Panc1 (cell line): ENCODE measurements around the gene MYH11.

ENCODE experiments used
- POLR2AphosphoS5 ChIP-seq: IDR thresholded peaks from 2 replicates; pipeline ENCODE4 v1.6.1; 2012; ENCODE audit warnings: mild to moderate bottlenecking, low read depth, low read length, moderate library complexity
- TF ChIP-seq, protein P1 (sequence below): fragments of 450-650 bp; IDR thresholded peaks from 2 replicates; pipeline ENCODE4 v1.5.1; 2017; ENCODE audit warnings: mild to moderate bottlenecking
- TF ChIP-seq, protein P2 (sequence below), 2 experiments: IDR thresholded peaks; 2 replicates each; pipeline ENCODE4 v1.6.1; 2011 to 2012; ENCODE audit warnings: low read depth in 2 of 2, control low read depth in 1 of 2, low read length in 1 of 2, mild to moderate bottlenecking in 1 of 2, moderate library complexity in 1 of 2; ENCODE audit not compliant: insufficient read depth in 1 of 2

DNA sequence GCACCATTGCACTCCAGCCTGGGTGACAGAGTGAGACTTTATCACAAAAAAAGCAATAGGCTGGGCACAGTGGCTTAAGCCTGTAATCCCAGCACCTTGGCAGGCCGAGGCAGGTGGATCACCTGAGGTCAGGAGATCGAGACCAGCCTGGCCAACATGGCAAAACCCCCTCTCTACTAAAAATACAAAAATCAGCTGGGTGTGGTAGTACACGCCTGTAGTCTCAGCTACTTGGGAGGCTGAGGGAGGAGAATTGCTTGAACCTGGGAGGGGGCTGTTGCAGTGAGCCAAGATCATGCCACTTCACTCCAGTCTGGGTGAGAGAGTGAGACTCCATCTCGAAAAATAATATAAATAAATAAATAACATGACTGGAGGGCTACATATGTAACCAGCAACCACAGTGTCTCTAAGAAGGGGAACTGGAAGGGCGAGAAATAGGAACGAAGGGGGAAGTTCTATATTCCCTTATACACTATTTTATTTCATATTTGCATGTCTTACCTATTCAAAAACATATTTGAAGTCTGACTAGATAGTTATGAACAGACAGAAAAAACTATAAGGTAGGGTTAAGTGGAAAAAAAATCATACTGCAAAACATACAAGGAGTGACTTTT lies 25.9 kb downstream of the MYH11 start:
- TF ChIP-seq, protein P1, sequence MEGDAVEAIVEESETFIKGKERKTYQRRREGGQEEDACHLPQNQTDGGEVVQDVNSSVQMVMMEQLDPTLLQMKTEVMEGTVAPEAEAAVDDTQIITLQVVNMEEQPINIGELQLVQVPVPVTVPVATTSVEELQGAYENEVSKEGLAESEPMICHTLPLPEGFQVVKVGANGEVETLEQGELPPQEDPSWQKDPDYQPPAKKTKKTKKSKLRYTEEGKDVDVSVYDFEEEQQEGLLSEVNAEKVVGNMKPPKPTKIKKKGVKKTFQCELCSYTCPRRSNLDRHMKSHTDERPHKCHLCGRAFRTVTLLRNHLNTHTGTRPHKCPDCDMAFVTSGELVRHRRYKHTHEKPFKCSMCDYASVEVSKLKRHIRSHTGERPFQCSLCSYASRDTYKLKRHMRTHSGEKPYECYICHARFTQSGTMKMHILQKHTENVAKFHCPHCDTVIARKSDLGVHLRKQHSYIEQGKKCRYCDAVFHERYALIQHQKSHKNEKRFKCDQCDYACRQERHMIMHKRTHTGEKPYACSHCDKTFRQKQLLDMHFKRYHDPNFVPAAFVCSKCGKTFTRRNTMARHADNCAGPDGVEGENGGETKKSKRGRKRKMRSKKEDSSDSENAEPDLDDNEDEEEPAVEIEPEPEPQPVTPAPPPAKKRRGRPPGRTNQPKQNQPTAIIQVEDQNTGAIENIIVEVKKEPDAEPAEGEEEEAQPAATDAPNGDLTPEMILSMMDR = no peak
- no peak for TF ChIP-seq POLR2AphosphoS5
- TF ChIP-seq, protein P2, sequence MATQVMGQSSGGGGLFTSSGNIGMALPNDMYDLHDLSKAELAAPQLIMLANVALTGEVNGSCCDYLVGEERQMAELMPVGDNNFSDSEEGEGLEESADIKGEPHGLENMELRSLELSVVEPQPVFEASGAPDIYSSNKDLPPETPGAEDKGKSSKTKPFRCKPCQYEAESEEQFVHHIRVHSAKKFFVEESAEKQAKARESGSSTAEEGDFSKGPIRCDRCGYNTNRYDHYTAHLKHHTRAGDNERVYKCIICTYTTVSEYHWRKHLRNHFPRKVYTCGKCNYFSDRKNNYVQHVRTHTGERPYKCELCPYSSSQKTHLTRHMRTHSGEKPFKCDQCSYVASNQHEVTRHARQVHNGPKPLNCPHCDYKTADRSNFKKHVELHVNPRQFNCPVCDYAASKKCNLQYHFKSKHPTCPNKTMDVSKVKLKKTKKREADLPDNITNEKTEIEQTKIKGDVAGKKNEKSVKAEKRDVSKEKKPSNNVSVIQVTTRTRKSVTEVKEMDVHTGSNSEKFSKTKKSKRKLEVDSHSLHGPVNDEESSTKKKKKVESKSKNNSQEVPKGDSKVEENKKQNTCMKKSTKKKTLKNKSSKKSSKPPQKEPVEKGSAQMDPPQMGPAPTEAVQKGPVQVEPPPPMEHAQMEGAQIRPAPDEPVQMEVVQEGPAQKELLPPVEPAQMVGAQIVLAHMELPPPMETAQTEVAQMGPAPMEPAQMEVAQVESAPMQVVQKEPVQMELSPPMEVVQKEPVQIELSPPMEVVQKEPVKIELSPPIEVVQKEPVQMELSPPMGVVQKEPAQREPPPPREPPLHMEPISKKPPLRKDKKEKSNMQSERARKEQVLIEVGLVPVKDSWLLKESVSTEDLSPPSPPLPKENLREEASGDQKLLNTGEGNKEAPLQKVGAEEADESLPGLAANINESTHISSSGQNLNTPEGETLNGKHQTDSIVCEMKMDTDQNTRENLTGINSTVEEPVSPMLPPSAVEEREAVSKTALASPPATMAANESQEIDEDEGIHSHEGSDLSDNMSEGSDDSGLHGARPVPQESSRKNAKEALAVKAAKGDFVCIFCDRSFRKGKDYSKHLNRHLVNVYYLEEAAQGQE (IDR thresholded peaks at IDR 0.05; ENCODE audit: insufficient read depth in 1 of 2, low read depth in 2 of 2, low read length in 1 of 2) = no peak
